Pons (tissue), 1 donor: ENCODE measurements around the gene IGSF9.
A peak's percentile ranks its signal among the peaks of the same experiment; 100 is the strongest.

Experiments
- DNase-seq: peaks from one replicate; pipeline ENCODE4 v3.0.0-alpha.2; 2016; ENCODE audit warnings: low spot score

Gene IGSF9

GRCh38 chr1:159932296-159933285, 12.8 kb downstream of the IGSF9 start:
- DNase-seq, result no peak

DNA sequence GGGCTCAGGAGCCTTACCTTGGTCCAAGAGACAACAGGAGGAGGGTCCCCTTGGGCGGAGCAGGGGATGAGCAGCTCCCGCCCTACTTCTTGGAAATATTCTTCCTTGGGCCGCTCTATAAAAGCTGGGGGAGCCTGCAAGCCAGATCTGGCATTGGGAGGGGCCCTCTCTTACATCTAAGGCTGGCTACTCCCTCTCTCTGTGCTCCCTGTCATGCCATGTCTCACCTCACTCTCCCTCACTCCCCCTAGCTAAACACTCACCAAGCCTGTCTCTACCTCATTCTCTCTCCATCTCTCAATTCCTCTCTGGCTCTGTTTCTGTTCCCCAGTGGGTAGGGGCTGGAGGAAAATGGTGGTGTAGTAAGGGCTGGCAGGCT, 13.6 kb downstream of the IGSF9 start:
- no peak for DNase-seq

- DNase-seq, result no peak
These were observed 14.2 kb downstream of the IGSF9 start for GRCh38 chr1:159931101-159931794.

- DNase-seq, result no peak
These were observed 14.8 kb downstream of the IGSF9 start for GRCh38 chr1:159930634-159931033.

GRCh38 chr1:159930216-159930615, 15.2 kb downstream of the IGSF9 start:
- no peak for DNase-seq

GRCh38 chr1:159929155-159930051, 16.0 kb downstream of the IGSF9 start:
- no peak for DNase-seq

- DNase-seq, result no peak
These were observed 16.8 kb downstream of the IGSF9 start for GRCh38 chr1:159928491-159929050.

- DNase-seq, result no peak
These were observed 17.5 kb downstream of the IGSF9 start for GRCh38 chr1:159927849-159928431.

DNA sequence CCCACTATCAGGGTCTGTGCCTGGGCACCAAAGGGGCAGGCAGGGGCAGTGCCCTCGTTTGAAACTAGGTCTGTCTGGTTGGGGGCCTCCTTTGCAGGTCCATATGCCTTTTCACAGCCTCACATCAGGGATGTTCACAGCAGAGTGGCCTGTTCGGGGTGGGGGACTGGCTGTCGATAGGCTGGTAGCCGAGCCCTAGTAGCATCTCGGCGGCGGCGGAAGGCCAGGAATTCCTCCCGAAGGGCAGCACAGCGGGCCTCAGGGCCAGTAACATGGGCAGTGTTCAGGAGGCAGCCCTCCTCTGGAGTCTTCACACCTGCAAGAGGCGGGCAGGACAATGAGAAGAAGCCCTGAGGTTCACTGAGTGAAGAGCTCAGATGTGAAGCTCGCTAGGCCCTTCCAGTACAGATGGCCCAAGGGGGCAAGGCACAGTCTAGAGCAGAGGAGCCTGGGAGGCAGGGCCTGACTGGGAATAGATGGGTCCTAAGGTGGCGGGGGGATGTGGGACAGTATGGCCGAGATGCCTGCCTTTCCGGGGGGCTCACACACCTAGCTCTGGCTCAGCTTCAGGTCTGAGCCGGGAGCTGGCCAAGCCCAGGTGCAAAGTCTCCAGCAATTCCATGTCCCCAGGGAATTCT, 18.1 kb downstream of the IGSF9 start:
- DNase-seq, result no peak

DNA sequence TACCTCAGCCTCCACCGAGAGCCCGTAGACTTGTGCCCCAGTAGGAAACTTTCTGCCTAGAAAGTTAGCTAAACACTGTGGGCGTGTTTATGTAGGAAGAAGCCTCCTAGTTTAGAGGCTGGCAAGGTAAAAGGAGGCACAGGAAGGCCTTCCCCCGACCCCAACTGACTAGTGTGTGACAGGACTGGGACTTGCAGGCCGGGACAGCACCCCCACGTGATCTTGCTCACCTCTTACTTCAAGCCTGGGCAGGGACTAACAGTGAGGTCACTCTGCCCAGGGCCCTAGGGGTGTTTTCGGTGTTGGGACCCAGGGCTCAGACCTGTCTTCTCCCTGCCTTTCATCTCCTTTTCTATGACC, 19.7 kb downstream of the IGSF9 start:
- no peak for DNase-seq

DNA sequence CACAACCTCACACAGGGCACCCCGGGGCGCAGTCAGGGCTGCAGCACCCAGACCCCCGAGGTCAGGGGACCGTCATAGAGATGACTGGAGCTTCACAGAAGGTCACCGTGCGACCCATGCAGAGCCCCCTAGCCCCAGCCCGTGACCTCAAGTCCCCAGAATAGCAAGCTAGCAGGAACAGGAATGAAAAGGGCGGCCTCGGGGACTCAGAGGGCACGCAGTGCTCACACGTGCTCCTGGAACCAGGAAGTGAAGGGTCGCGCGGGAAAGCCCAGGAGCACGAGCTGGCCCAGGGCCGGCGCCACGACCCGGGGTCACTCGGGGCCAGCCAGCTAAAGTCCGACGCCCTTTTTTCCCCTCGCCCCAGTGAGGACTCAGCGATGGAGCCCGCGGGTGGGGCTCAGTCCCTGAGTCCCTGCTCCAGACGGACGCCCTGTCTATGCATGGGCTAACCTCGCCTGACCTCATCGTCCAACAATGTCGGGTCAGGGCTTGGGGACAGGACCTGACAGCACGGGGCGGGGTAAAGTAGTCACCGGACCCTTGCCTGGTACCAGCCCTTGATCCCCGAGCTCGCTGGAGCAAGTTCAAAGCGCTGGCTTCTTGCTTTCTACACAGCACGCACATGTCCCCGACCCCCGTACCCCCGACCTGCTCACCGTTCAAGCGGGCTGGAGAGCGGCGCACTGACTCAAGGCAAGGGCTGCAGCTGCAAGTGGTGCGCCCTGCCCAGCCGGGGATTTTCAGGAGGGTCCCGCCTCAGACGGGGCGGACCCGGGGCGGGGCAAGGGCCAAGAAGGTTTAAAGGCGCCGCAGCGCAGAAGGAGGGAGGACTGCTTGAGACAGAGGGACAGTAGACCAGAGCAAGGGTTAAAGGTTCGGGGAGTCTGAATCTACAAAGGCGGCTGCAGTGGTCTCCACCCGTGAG, 20.4 kb downstream of the IGSF9 start, which contains the start of gene TAGLN2:
TSS of gene TAGLN2 (minus strand) at position 717 of the 928 bp plus-strand sequence. CDS start 4,998 bp downstream, outside the sequence.
- peak; percentile 54 for DNase-seq

DNA sequence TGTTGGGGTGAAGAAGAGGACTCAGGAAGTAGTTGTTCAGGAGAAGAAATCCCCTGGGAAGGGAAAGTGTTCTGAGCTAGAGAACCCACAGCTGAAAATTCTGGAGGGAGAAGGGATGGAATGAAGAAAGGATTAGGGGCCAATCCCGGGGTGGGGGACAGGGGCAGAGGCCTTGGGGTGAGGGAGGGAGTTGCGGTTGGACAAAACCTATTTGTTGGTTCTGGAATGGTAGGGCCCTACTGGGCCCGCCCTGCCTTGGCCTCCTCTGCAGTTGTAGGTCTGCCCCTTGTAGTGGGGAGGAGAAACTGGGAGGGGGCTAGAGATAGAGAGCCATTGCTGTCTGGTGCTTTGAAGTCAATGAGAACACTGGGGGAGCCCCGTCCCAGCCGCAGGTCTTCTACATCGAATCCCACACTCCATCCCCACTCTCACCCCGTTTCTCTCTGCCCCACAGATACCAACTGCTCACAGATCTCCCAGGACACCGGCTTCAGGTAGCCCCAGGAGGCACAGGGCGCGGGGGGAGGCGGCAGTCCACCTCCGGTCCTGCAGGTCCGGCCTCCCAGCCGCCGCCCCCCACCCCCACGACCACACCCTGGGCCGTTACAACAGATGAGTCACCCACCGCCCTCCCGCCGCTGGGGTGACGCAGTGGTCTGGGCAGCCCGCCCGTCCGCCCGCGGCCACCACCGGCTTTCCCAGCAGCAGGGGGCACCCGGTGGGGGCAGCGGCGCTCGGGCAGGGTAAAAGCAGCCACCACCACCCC, 21.2 kb downstream of the IGSF9 start:
- DNase-seq, result no peak

GRCh38 chr1:159923203-159924024, 22.0 kb downstream of the IGSF9 start:
- peak; percentile 22 for DNase-seq

- DNase-seq, result no peak
These were observed 22.8 kb downstream of the IGSF9 start for GRCh38 chr1:159922511-159923202.

DNA sequence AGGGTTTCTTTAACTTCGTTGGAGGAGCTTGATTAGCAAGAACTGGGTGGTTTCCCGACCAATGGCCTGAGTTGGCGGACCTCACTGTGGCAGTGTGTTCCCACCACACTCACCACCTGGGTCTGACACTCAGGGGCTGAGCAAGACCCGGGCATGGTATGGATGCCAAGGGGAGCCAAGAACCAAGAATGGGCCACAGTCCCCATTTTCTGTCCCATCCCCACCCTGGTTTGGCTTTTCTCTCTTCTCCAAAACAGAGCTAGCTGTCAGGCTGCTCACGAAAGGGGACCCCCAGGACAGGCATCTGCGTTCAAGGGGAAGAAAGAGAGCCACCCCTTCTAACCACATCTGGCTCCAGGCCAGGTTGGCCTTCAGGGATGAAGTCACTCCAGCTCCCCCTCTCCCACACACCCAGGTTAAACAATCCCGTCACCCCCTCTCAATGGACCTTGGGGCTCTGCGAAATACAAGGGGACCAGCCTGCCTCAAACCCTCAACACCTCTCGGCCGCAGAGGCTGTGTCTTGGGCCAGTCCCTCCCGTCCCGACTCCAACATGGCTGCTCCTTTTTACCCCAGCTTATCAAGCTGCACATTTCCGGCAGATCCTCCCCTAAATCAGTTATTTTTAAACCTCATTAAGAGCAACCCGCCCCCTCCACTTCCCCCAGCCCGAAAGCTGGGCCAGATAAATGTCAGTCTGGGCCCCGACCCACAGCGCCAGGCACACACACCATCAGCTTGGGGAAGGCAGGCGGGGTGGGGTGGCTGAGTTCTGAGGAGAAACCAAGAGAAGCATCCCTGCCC, 23.5 kb downstream of the IGSF9 start:
- DNase-seq, result no peak

DNA sequence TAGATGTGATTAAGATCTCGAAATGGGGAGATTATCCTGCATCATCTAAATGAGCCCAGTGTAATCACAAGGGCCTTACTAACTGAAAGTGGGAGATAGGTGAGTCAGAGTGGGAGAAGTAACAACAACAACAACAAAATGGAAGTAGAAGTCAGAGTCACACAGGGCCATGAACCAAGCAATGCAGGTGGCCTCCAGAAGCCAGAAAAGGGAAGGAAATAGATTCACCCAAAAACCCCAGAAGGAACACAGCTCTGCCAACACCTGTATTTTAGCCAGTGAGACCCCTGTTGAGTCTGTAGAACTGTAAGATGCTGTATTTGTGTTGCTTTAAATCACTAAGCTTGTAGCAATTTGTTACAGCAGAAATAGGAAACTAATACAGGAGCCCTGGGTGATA, 24.2 kb downstream of the IGSF9 start:
- no peak for DNase-seq

DNA sequence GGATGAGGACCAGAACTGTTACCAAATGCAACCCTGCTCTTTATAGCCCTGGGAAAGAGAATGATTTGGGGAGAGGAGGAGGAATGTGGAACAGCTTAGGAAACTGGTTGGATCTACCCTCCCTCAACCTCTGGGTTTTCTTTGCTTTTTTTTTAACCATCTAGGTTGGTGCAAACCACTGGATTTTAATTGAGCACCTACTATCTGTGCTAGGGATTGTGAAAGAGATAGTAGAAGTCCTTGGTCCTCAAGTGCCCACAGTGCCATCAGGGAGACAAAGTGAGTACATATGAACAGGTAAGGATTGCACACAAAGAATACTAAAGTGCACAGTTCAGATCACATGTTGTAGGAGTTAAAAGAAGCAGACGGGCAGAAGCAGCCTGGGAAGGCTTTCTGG, 24.8 kb downstream of the IGSF9 start:
- no peak for DNase-seq
